WTC11 (cell line): Measurements from ENCODE around the gene APOOL. TPM values are rescaled to one million over a fixed set of nuclear protein-coding genes. Genes with fewer than 3 reads are reported as not detected.

Experiments
- ATAC-seq: fragments of 200-7000 bp; cut with Tn5 transposase; 2 replicates; pipeline ENCODE4 v1.10.0; 2021; ENCODE audit warnings: mild to moderate bottlenecking, moderate library complexity
- CTCF ChIA-PET: fragments of 300-600 bp; sonication (Branson Sonifier 250); formaldehyde crosslinking; loops from one replicate; lab custom pipeline; 2021; ENCODE audit warnings: antibody characterized with exemption; lab: Charles Lee
- POLR2A ChIA-PET: fragments of 350-600 bp; sonication (Branson Sonifier 250); formaldehyde crosslinking; loops from one replicate; lab custom pipeline; 2021; ENCODE audit warnings: antibody characterized with exemption; lab: Charles Lee
- DNase-seq: peaks from one replicate; pipeline ENCODE4 v3.0.0; 2021; ENCODE audit warnings: low spot score
- H3K27ac Mint-ChIP-seq: 2 replicates; pipeline ENCODE4 v1.8.0; 2021; ENCODE audit warnings: mixed read lengths
- H3K27me3 Mint-ChIP-seq: 2 replicates; pipeline ENCODE4 v1.8.0; 2021; ENCODE audit warnings: low read depth, mild to moderate bottlenecking, moderate library complexity, mixed read lengths
- H3K36me3 Mint-ChIP-seq: 2 replicates; pipeline ENCODE4 v1.8.0; 2021; ENCODE audit warnings: mixed read lengths
- H3K4me1 Mint-ChIP-seq: 2 replicates; pipeline ENCODE4 v1.8.0; 2022; ENCODE audit warnings: mixed read lengths
- H3K4me3 Mint-ChIP-seq: 2 replicates; pipeline ENCODE4 v1.8.0; 2021; ENCODE audit warnings: mild to moderate bottlenecking, moderate library complexity, mixed read lengths
- H3K9me3 Mint-ChIP-seq: 2 replicates; pipeline ENCODE4 v1.8.0; 2021; ENCODE audit warnings: mixed read lengths
- ATF1 ChIP-seq: sonication (generic); formaldehyde crosslinking; IDR thresholded peaks from 2 replicates; pipeline ENCODE4 v1.8.1; 2023; ENCODE audit warnings: mild to moderate bottlenecking, moderate library complexity, missing genetic modification reagents
- CBFB ChIP-seq: sonication (generic); formaldehyde crosslinking; IDR thresholded peaks from 2 replicates; pipeline ENCODE4 v1.8.1; 2022; ENCODE audit warnings: mild to moderate bottlenecking, low read depth, missing genetic modification reagents
- CDX4 ChIP-seq: fragments of 250-450 bp; sonication (Bioruptor Pico); IDR thresholded peaks from 2 replicates; pipeline ENCODE4 v1.9.0; 2021; ENCODE audit warnings: moderate library complexity, mild to moderate bottlenecking, inconsistent platforms, borderline replicate concordance
- CREB1 ChIP-seq: sonication (generic); formaldehyde crosslinking; IDR thresholded peaks from 2 replicates; pipeline ENCODE4 v1.8.0; 2023; ENCODE audit warnings: mild to moderate bottlenecking, missing genetic modification reagents
- EMX1 ChIP-seq: fragments of 250-450 bp; sonication (Bioruptor Pico); IDR thresholded peaks from 2 replicates; pipeline ENCODE4 v1.8.0; 2021; ENCODE audit warnings: mild to moderate bottlenecking
- ESRRA ChIP-seq: sonication (generic); formaldehyde crosslinking; IDR thresholded peaks from 2 replicates; pipeline ENCODE4 v1.8.1; 2022; ENCODE audit warnings: mild to moderate bottlenecking, missing genetic modification reagents, borderline replicate concordance
- ETV6 ChIP-seq: sonication (generic); formaldehyde crosslinking; IDR thresholded peaks from 2 replicates; pipeline ENCODE4 v1.8.1; 2022; ENCODE audit warnings: mild to moderate bottlenecking, missing genetic modification reagents
- FOXP1 ChIP-seq: sonication (generic); formaldehyde crosslinking; IDR thresholded peaks from 2 replicates; pipeline ENCODE4 v1.8.0; 2022; ENCODE audit warnings: missing genetic modification reagents, mild to moderate bottlenecking, moderate library complexity, borderline replicate concordance
- GTF2I ChIP-seq: fragments of 250-450 bp; sonication (Bioruptor Pico); conservative IDR thresholded peaks from 2 replicates; pipeline ENCODE4 v1.4.0; 2021; ENCODE audit warnings: mild to moderate bottlenecking
- HMGA2 ChIP-seq: fragments of 250-450 bp; sonication (Bioruptor Pico); IDR thresholded peaks from 2 replicates; pipeline ENCODE4 v1.4.0; 2021; ENCODE audit warnings: mild to moderate bottlenecking, moderate library complexity
- MAX ChIP-seq: sonication (generic); formaldehyde crosslinking; IDR thresholded peaks from 2 replicates; pipeline ENCODE4 v1.8.0; 2022; ENCODE audit warnings: mild to moderate bottlenecking, missing genetic modification reagents
- MXD4 ChIP-seq: fragments of 250-450 bp; sonication (Bioruptor Pico); IDR thresholded peaks from 2 replicates; pipeline ENCODE4 v1.8.0; 2021; ENCODE audit warnings: mild to moderate bottlenecking, moderate library complexity, borderline replicate concordance
- MYBL2 ChIP-seq: sonication (generic); formaldehyde crosslinking; IDR thresholded peaks from 2 replicates; pipeline ENCODE4 v1.8.1; 2023; ENCODE audit warnings: mild to moderate bottlenecking, moderate library complexity, missing genetic modification reagents
- NR2C2 ChIP-seq: sonication (generic); formaldehyde crosslinking; IDR thresholded peaks from 2 replicates; pipeline ENCODE4 v1.8.0; 2022; ENCODE audit warnings: mild to moderate bottlenecking, missing genetic modification reagents
- PREB ChIP-seq: sonication (generic); formaldehyde crosslinking; IDR thresholded peaks from 2 replicates; pipeline ENCODE4 v1.8.1; 2022; ENCODE audit warnings: mild to moderate bottlenecking, missing genetic modification reagents, moderate library complexity, borderline replicate concordance
- RELA ChIP-seq: sonication (generic); formaldehyde crosslinking; IDR thresholded peaks from 2 replicates; pipeline ENCODE4 v1.8.1; 2022; ENCODE audit warnings: missing genetic modification reagents, mild to moderate bottlenecking, borderline replicate concordance
- SMAD4 ChIP-seq: sonication (generic); formaldehyde crosslinking; IDR thresholded peaks from 2 replicates; pipeline ENCODE4 v1.8.0; 2022; ENCODE audit warnings: mild to moderate bottlenecking, missing genetic modification reagents
- TEAD4 ChIP-seq: sonication (generic); formaldehyde crosslinking; IDR thresholded peaks from 2 replicates; pipeline ENCODE4 v1.8.0; 2022; ENCODE audit warnings: mild to moderate bottlenecking, missing genetic modification reagents
- ZNF232 ChIP-seq: sonication (generic); formaldehyde crosslinking; IDR thresholded peaks from 2 replicates; pipeline ENCODE4 v1.8.0; 2022; ENCODE audit warnings: mild to moderate bottlenecking, missing genetic modification reagents
- ZNF423 ChIP-seq: fragments of 250-450 bp; sonication (Bioruptor Pico); IDR thresholded peaks from 2 replicates; pipeline ENCODE4 v2.1.2; 2022; ENCODE audit warnings: mild to moderate bottlenecking, moderate library complexity
- total RNA-seq: library from RNA; stranded (reverse); gene quantifications from 3 replicates; pipeline ENCODE4 v1.2.3, GENCODE V29; 2021
- TF ChIP-seq, protein P1 (sequence below): fragments of 250-450 bp; sonication (Bioruptor Pico); IDR thresholded peaks from 2 replicates; pipeline ENCODE4 v1.9.0; 2021; ENCODE audit warnings: mild to moderate bottlenecking
- TF ChIP-seq, protein P2 (sequence below): sonication (generic); formaldehyde crosslinking; IDR thresholded peaks from 2 replicates; pipeline ENCODE4 v1.8.1; 2023; ENCODE audit warnings: mild to moderate bottlenecking, missing genetic modification reagents
- TF ChIP-seq, protein P3 (sequence below): sonication (generic); formaldehyde crosslinking; conservative IDR thresholded peaks from 2 replicates; pipeline ENCODE4 v1.8.1; 2023; ENCODE audit warnings: mild to moderate bottlenecking, low read depth, missing genetic modification reagents, moderate library complexity
- TF ChIP-seq, protein P4 (sequence below): sonication (generic); formaldehyde crosslinking; IDR thresholded peaks from 2 replicates; pipeline ENCODE4 v1.8.1; 2022; ENCODE audit warnings: mild to moderate bottlenecking, moderate library complexity, missing genetic modification reagents
- TF ChIP-seq, protein P5 (sequence below): sonication (generic); formaldehyde crosslinking; IDR thresholded peaks from 2 replicates; pipeline ENCODE4 v1.8.0; 2022; ENCODE audit warnings: mild to moderate bottlenecking, missing genetic modification reagents

The APOOL gene
- total RNA-seq, 1 experiment from 2014 or later = 14.4 TPM

- TF ChIP-seq, protein P1, sequence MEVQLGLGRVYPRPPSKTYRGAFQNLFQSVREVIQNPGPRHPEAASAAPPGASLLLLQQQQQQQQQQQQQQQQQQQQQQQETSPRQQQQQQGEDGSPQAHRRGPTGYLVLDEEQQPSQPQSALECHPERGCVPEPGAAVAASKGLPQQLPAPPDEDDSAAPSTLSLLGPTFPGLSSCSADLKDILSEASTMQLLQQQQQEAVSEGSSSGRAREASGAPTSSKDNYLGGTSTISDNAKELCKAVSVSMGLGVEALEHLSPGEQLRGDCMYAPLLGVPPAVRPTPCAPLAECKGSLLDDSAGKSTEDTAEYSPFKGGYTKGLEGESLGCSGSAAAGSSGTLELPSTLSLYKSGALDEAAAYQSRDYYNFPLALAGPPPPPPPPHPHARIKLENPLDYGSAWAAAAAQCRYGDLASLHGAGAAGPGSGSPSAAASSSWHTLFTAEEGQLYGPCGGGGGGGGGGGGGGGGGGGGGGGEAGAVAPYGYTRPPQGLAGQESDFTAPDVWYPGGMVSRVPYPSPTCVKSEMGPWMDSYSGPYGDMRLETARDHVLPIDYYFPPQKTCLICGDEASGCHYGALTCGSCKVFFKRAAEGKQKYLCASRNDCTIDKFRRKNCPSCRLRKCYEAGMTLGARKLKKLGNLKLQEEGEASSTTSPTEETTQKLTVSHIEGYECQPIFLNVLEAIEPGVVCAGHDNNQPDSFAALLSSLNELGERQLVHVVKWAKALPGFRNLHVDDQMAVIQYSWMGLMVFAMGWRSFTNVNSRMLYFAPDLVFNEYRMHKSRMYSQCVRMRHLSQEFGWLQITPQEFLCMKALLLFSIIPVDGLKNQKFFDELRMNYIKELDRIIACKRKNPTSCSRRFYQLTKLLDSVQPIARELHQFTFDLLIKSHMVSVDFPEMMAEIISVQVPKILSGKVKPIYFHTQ (CRISPR knock-in tag) = no peak
- no peak for TF ChIP-seq NR2C2 (CRISPR knock-in tag)
- TF ChIP-seq MYBL2 (CRISPR knock-in tag) = no peak
- no peak for TF ChIP-seq ETV6
- TF ChIP-seq, protein P2, sequence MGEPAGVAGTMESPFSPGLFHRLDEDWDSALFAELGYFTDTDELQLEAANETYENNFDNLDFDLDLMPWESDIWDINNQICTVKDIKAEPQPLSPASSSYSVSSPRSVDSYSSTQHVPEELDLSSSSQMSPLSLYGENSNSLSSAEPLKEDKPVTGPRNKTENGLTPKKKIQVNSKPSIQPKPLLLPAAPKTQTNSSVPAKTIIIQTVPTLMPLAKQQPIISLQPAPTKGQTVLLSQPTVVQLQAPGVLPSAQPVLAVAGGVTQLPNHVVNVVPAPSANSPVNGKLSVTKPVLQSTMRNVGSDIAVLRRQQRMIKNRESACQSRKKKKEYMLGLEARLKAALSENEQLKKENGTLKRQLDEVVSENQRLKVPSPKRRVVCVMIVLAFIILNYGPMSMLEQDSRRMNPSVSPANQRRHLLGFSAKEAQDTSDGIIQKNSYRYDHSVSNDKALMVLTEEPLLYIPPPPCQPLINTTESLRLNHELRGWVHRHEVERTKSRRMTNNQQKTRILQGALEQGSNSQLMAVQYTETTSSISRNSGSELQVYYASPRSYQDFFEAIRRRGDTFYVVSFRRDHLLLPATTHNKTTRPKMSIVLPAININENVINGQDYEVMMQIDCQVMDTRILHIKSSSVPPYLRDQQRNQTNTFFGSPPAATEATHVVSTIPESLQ (CRISPR knock-in tag) = no peak
- no peak for TF ChIP-seq GTF2I (CRISPR knock-in tag)
- no peak for TF ChIP-seq MXD4 (CRISPR knock-in tag)
Observed at GRCh38 chrX:85112293-85112692, 108.6 kb downstream of the APOOL start (continued).

GRCh38 chrX:85113746-85114145 lies 110.1 kb downstream of the APOOL start:
- Mint-ChIP-seq H3K36me3 (no peaks in the 10 kb centered on the region), H3K9me3 (peaks cover 8% of the 10 kb centered on the region), H3K4me3 (no peak overlapping the region), H3K4me1 (0 out of 2 replicates have a peak, but pooled peaks cover 2% of the 10 kb centered on the region), H3K27ac (no peak overlapping the region), H3K27me3 (no peaks in the 10 kb centered on the region)
- DNase-seq (no peak), ATAC-seq (no peak)
- TF ChIP-seq CDX4 (CRISPR knock-in tag) (no peak), SMAD4 (CRISPR knock-in tag) (no peak), CBFB (CRISPR knock-in tag) (no peak), ESRRA (CRISPR knock-in tag) (no peak), MAX (CRISPR knock-in tag) (no peak), ZNF232 (no peak), RELA (no peak), FOXP1 (no peak), ZNF423 (CRISPR knock-in tag) (no peak), HMGA2 (CRISPR knock-in tag) (no peak), ATF1 (CRISPR knock-in tag) (no peak), PREB (CRISPR knock-in tag) (no peak), EMX1 (no peak), TEAD4 (no peak), CREB1 (CRISPR knock-in tag) (no peak)
- TF ChIP-seq, protein P3, sequence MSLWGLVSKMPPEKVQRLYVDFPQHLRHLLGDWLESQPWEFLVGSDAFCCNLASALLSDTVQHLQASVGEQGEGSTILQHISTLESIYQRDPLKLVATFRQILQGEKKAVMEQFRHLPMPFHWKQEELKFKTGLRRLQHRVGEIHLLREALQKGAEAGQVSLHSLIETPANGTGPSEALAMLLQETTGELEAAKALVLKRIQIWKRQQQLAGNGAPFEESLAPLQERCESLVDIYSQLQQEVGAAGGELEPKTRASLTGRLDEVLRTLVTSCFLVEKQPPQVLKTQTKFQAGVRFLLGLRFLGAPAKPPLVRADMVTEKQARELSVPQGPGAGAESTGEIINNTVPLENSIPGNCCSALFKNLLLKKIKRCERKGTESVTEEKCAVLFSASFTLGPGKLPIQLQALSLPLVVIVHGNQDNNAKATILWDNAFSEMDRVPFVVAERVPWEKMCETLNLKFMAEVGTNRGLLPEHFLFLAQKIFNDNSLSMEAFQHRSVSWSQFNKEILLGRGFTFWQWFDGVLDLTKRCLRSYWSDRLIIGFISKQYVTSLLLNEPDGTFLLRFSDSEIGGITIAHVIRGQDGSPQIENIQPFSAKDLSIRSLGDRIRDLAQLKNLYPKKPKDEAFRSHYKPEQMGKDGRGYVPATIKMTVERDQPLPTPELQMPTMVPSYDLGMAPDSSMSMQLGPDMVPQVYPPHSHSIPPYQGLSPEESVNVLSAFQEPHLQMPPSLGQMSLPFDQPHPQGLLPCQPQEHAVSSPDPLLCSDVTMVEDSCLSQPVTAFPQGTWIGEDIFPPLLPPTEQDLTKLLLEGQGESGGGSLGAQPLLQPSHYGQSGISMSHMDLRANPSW (CRISPR knock-in tag) = no peak
- TF ChIP-seq, protein P4, sequence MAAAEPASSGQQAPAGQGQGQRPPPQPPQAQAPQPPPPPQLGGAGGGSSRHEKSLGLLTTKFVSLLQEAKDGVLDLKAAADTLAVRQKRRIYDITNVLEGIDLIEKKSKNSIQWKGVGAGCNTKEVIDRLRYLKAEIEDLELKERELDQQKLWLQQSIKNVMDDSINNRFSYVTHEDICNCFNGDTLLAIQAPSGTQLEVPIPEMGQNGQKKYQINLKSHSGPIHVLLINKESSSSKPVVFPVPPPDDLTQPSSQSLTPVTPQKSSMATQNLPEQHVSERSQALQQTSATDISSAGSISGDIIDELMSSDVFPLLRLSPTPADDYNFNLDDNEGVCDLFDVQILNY (CRISPR knock-in tag) = no peak
- TF ChIP-seq, protein P5, sequence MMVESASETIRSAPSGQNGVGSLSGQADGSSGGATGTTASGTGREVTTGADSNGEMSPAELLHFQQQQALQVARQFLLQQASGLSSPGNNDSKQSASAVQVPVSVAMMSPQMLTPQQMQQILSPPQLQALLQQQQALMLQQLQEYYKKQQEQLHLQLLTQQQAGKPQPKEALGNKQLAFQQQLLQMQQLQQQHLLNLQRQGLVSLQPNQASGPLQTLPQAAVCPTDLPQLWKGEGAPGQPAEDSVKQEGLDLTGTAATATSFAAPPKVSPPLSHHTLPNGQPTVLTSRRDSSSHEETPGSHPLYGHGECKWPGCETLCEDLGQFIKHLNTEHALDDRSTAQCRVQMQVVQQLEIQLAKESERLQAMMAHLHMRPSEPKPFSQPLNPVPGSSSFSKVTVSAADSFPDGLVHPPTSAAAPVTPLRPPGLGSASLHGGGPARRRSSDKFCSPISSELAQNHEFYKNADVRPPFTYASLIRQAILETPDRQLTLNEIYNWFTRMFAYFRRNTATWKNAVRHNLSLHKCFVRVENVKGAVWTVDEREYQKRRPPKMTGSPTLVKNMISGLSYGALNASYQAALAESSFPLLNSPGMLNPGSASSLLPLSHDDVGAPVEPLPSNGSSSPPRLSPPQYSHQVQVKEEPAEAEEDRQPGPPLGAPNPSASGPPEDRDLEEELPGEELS (CRISPR knock-in tag) = no peak
- POLR2A ChIA-PET = no interaction called here
- CTCF ChIA-PET = no interaction called here
